HepG2 (cell line): Measurements from ENCODE around the gene RBM19. TPM values are rescaled to one million over a fixed set of nuclear protein-coding genes. Genes with fewer than 3 reads are reported as not detected.
A peak's percentile ranks its signal among the peaks of the same experiment; 100 is the strongest.

ENCODE experiments used
- ATAC-seq: fragments of 200-7000 bp; cut with Tn5 transposase; 3 replicates; pipeline ENCODE4 v1.9.1; 2020; ENCODE audit warnings: mild to moderate bottlenecking, moderate library complexity
- BruUV-seq: library from RNA; stranded (reverse); fragments of 400-500 nt; replicated peaks from 2 replicates; lab custom pipeline; 2021; lab: Mats Ljungman, UMichigan
- CTCF ChIA-PET: fragments of 300-600 bp; formaldehyde crosslinking; extraction: SDS; loops from one replicate; lab custom pipeline; 2021; ENCODE audit warnings: low total read pairs, inconsistent platforms, low intra/inter-chr PET ratio; lab: Yijun Ruan, JAX
- POLR2A ChIA-PET: fragments of 350-600 bp; sonication (Branson Sonifier 250); formaldehyde crosslinking; loops from one replicate; lab custom pipeline; 2020; ENCODE audit warnings: antibody characterized with exemption, inconsistent platforms; lab: Yijun Ruan, JAX
- DNase-seq: peaks from one replicate; pipeline ENCODE4 v3.0.0-alpha.2; 2015; ENCODE audit warnings: low spot score
- FAIRE-seq: peaks from 3 replicates; lab custom pipeline; 2011; peaks lifted over from hg19 to GRCh38; lab: Jason Lieb, UNC
- H2AFZ ChIP-seq: one replicate; pipeline ENCODE4 v1.6.1; 2011; ENCODE audit warnings: low read length, inconsistent platforms
- H3K27ac ChIP-seq: fragments of 300-600 bp; 3 replicates; pipeline ENCODE4 v1.8.0; 2011; ENCODE audit warnings: mixed run types, mild to moderate bottlenecking, mixed read lengths, low read length, inconsistent platforms; ENCODE audit not compliant: insufficient read depth; ENCODE audit errors: extremely low read length
- H3K27me3 ChIP-seq, 2 experiments: fragments of 200-600 bp in 1 of 2; 2 replicates in 1 of 2; 3 replicates in 1 of 2; pipeline versions ENCODE4 v1.6.0 to v1.8.0; 2011; ENCODE audit warnings: low read length in 2 of 2, mild to moderate bottlenecking in 2 of 2, moderate library complexity in 2 of 2, inconsistent platforms in 1 of 2; ENCODE audit not compliant: insufficient read depth in 2 of 2, control insufficient read depth in 1 of 2
- H3K36me3 ChIP-seq, 2 experiments: fragments of 200-600 bp in 1 of 2; replicated peaks in 1 of 2; 2 replicates in 1 of 2; 3 replicates in 1 of 2; pipeline versions ENCODE4 v1.5.1 to v1.8.0; 2011; ENCODE audit warnings: low read length in 2 of 2, inconsistent platforms in 1 of 2; ENCODE audit not compliant: insufficient read depth in 2 of 2, control insufficient read depth in 1 of 2
- H3K4me1 ChIP-seq: 2 replicates; pipeline ENCODE4 v1.5.1; 2012; ENCODE audit warnings: low read length, inconsistent platforms; ENCODE audit not compliant: insufficient read depth
- H3K4me2 ChIP-seq: 2 replicates; pipeline ENCODE4 v1.6.0; 2011; ENCODE audit warnings: low read depth, low read length, inconsistent platforms
- H3K4me3 ChIP-seq, 3 experiments: fragments of 200-600 bp in 1 of 3; sonication (generic), shearing (Covaris generic) in 1 of 3; replicated peaks in 1 of 3; 2 replicates each; pipeline ENCODE4 v1.5.1; 2011 to 2016; ENCODE audit warnings: low read length in 3 of 3, inconsistent platforms in 2 of 3, low read depth in 2 of 3, mild to moderate bottlenecking in 2 of 3, control low read depth in 1 of 3, mixed read lengths in 1 of 3; ENCODE audit not compliant: insufficient read depth in 1 of 3
- H3K79me2 ChIP-seq: one replicate; pipeline ENCODE4 v1.6.1; 2011; ENCODE audit warnings: low read length, inconsistent platforms; ENCODE audit not compliant: insufficient read depth
- H3K9ac ChIP-seq: 2 replicates; pipeline ENCODE4 v1.6.0; 2011; ENCODE audit warnings: mild to moderate bottlenecking, low read depth, low read length, inconsistent platforms; ENCODE audit not compliant: insufficient read depth
- H3K9me3 ChIP-seq: 2 replicates; pipeline ENCODE4 v1.5.1; 2012; ENCODE audit warnings: mild to moderate bottlenecking, low read length
- H4K20me1 ChIP-seq: 2 replicates; pipeline ENCODE4 v1.6.0; 2011; ENCODE audit warnings: inconsistent platforms, mild to moderate bottlenecking, low read length, moderate library complexity; ENCODE audit not compliant: insufficient read depth
- CTCF ChIP-seq: sonication (generic); formaldehyde crosslinking; IDR thresholded peaks from 2 replicates; pipeline ENCODE4 v1.5.0; 2020; ENCODE audit warnings: mild to moderate bottlenecking, missing genetic modification reagents, moderate library complexity
- KDM4B ChIP-seq: sonication (generic); formaldehyde crosslinking; IDR thresholded peaks from 2 replicates; pipeline ENCODE4 v1.4.0; 2020; ENCODE audit warnings: missing genetic modification reagents
- STAG1 ChIP-seq: sonication (generic); formaldehyde crosslinking; IDR thresholded peaks from 2 replicates; pipeline ENCODE4 v1.4.0; 2020; ENCODE audit warnings: missing genetic modification reagents
- TCF7L2 ChIP-seq: IDR thresholded peaks from 2 replicates; pipeline ENCODE4 v1.6.1; 2011; ENCODE audit warnings: mild to moderate bottlenecking, low read depth, low read length, moderate library complexity
- XBP1 ChIP-seq: sonication (generic); formaldehyde crosslinking; IDR thresholded peaks from 2 replicates; pipeline ENCODE4 v1.5.0; 2020; ENCODE audit warnings: missing genetic modification reagents
- ZNF253 ChIP-seq: sonication (generic); formaldehyde crosslinking; IDR thresholded peaks from 2 replicates; pipeline ENCODE4 v1.8.0; 2022; ENCODE audit warnings: mild to moderate bottlenecking, missing genetic modification reagents, borderline replicate concordance
- ZSCAN9 ChIP-seq: IDR thresholded peaks from 2 replicates; pipeline ENCODE4 v1.6.1; 2016; ENCODE audit warnings: borderline replicate concordance
- WGBS: methylation state at CpG from one replicate; pipeline ENCODE4 v1.1.6; 2017; ENCODE audit warnings: low lambda C conversion rate; 5-methylcytosine and 5-hydroxymethylcytosine counted together
- in situ Hi-C: cut with HindIII; loops from 2 replicates; pipeline ENCODE4 v1.10.0; 2017; ENCODE audit warnings: low pct_unique_long_range_greater_than_20kb; ENCODE audit not compliant: extremely low pct_ligation_motif_present
- intact Hi-C: fragments of 100-400 bp; cut with micrococcal nuclease; formaldehyde crosslinking; loops from one replicate; pipeline ENCODE4 v1.10.0; 2022; ENCODE audit not compliant: unreplicated experiment
- polyA plus RNA-seq, 8 experiments: library from polyadenylated mRNA; depleted of rRNA in 3 of 8; stranded (reverse) in 7 of 8; unstranded in 1 of 8; fragments of >200 nt; fragmentation: Illumina TruSeq in 4 of 8; extraction: Trizol in 4 of 8; gene quantifications; 2 replicates each; pipeline versions ENCODE4 v1.2.1 to v1.2.3, GENCODE V29; 2011 to 2016; ENCODE audit warnings: low read depth in 4 of 8, missing spikeins in 1 of 8, mixed read lengths in 1 of 8; ENCODE audit not compliant: insufficient read depth in 1 of 8
- total RNA-seq, 5 experiments: library from RNA; depleted of rRNA; stranded (reverse); fragments of >200 nt; fragmentation: Illumina TruSeq; extraction: Trizol; gene quantifications; 2 replicates each; pipeline ENCODE4 v1.2.3, GENCODE V29; 2016; ENCODE audit warnings: low read depth in 1 of 5

RBM19 gene
- total and polyA plus RNA-seq, 2 of the 13 experiments (the other 11 are each of a cell fraction or from before 2014, with no cell fraction given) = 19.3 to 32.2 TPM

GRCh38 chr12:113860059-113860820 is 105.9 kb downstream of the RBM19 start:
- FAIRE-seq (no peak), DNase-seq (no peak), ATAC-seq (peak; percentile 37; the same call in 2 of the 3 replicates)
- peak; percentile 51 for TF ChIP-seq STAG1
- TF ChIP-seq CTCF (CRISPR knock-in tag) = peak; percentile 54
- TF ChIP-seq ZSCAN9 (CRISPR knock-in tag) = no peak
- H4K20me1 ChIP-seq = no peaks in the 10 kb centered on the region
- H3K4me3 ChIP-seq = no peak overlapping the region
- BruUV-seq = no TSS peak
- H3K27ac ChIP-seq = no peak overlapping the region
- POLR2A ChIA-PET = no interaction called here
- WGBS = 96% methylated on average over 12 of the region's 17 CpGs
- in situ Hi-C loops = no loop called here
- H3K9me3 ChIP-seq = no peaks in the 10 kb centered on the region
- CTCF ChIA-PET = no interaction called here
- H3K27me3 ChIP-seq = no peaks in the 10 kb centered on the region
- H2AFZ ChIP-seq = no peak overlapping the region
- no peak overlapping the region for H3K9ac ChIP-seq
- intact Hi-C loops = no loop called here
- no peaks in the 10 kb centered on the region for H3K79me2 ChIP-seq
- H3K4me2 ChIP-seq = no peak overlapping the region
- no peaks in the 10 kb centered on the region for H3K4me1 ChIP-seq
- peaks cover 18 to 48% of the 10 kb centered on the region in 2 experiments; a peak in 4 of 5 replicates for H3K36me3 ChIP-seq

GRCh38 chr12:113858841-113859386 is 107.2 kb downstream of the RBM19 start:
- Histone ChIP-seq H3K9ac (no peak overlapping the region), H3K9me3 (no peaks in the 10 kb centered on the region), H3K27me3 (no peaks in the 10 kb centered on the region), H3K27ac (no peak overlapping the region), H3K36me3 (peaks cover 19 to 52% of the 10 kb centered on the region in 2 experiments; a peak in 4 of 5 replicates), H3K4me2 (no peak overlapping the region), H3K79me2 (no peaks in the 10 kb centered on the region), H3K4me3 (no peak overlapping the region), H3K4me1 (no peaks in the 10 kb centered on the region), H4K20me1 (no peaks in the 10 kb centered on the region), H2AFZ (no peak overlapping the region)
- ChIA-PET CTCF (no interaction called here), POLR2A (no interaction called here)
- intact Hi-C loops = no loop called here
- 76% methylated on average over 6 of the region's 8 CpGs for WGBS
- in situ Hi-C loops = no loop called here
- BruUV-seq = no TSS peak
- FAIRE-seq (no peak), DNase-seq (no peak), ATAC-seq (no peak)
- TF ChIP-seq TCF7L2 (no peak), ZNF253 (no peak), KDM4B (no peak), XBP1 (no peak)
